ENCODE measurements around the gene DRD5. TPM values are rescaled to one million over a fixed set of nuclear protein-coding genes. Genes with fewer than 3 reads are reported as not detected.
"Not testable (repeated sequence)": the region's sequence is repeated elsewhere in the genome, so short reads cannot be mapped to it uniquely, and the experiment has no call there.

DRD5 gene
- polyA plus RNA-seq (2013): not detected in 2 replicates

GRCh38 chr4:9781343-9782135 lies at the start of gene DRD5:
Gene DRD5 (plus strand): TSS chr4:9781634. CDS start chr4:9782030, 396 bp downstream.
- H4K91ac ChIP-seq (ENCODE audit: low read depth, low read length): no peak within 1 kb of the TSS
- H3K27me3 ChIP-seq (ENCODE audit: insufficient read depth, low read length): peaks cover 19% of the 10 kb centered on the region
- H2AK5ac ChIP-seq (ENCODE audit: low read length): no peak within 1 kb of the TSS
- whole genome bisulfite sequencing (ENCODE audit: extremely low coverage, insufficient coverage, insufficient read length): no CpG with 5 or more reads among the region's 78 CpGs
- no peak within 1 kb of the TSS for H2BK120ac ChIP-seq (ENCODE audit: insufficient read depth, low read length, poor library complexity)
- H2BK5ac ChIP-seq (ENCODE audit: low read depth, low read length, poor library complexity): no peak within 1 kb of the TSS
- H3K4me2 ChIP-seq (ENCODE audit: low read length): peak within 1 kb of the TSS; percentile 51
- no peaks in the 10 kb centered on the region for H3K79me2 ChIP-seq (ENCODE audit: control insufficient read depth, insufficient read depth, low read length, poor library complexity)
- H3K36me3 ChIP-seq (ENCODE audit: control insufficient read depth in 1 of 2, insufficient read depth in 2 of 2, low read length in 2 of 2): no peaks in the 10 kb centered on the region
- no peak within 1 kb of the TSS for H3K14ac ChIP-seq (ENCODE audit: low read length)
- no peak within 1 kb of the TSS for H3K4ac ChIP-seq (ENCODE audit: low read depth, low read length)
- H3K27ac ChIP-seq (ENCODE audit: low read depth, low read length): no peak within 1 kb of the TSS
- no peak within 1 kb of the TSS for H4K12ac ChIP-seq (ENCODE audit: low read depth, low read length)
- no peak within 1 kb of the TSS for H4K8ac ChIP-seq (ENCODE audit: low read depth, low read length)
- DNase-seq: no peak
- no peak within 1 kb of the TSS for H2BK12ac ChIP-seq (ENCODE audit: low read length)
- no peak within 1 kb of the TSS for H3K23ac ChIP-seq (ENCODE audit: low read length)
- H3K9me3 ChIP-seq (ENCODE audit: insufficient read depth, low read depth, low read length): peaks cover 6% of the 10 kb centered on the region
- peak within 1 kb of the TSS; percentile 18 for H2AFZ ChIP-seq (ENCODE audit: insufficient read depth, low read length, poor library complexity)
- H3K4me3 ChIP-seq (ENCODE audit: low read depth, low read length): peak within 1 kb of the TSS; percentile 49
- H3K18ac ChIP-seq (ENCODE audit: low read length): no peak within 1 kb of the TSS
- H3K79me1 ChIP-seq (ENCODE audit: low read length): no peaks in the 10 kb centered on the region
- H3K4me1 ChIP-seq (ENCODE audit: control insufficient read depth in 1 of 2, insufficient read depth in 2 of 2, low read length in 2 of 2): peaks cover 0 to 1% of the 10 kb centered on the region in 2 experiments
- no peak within 1 kb of the TSS for H3K9ac ChIP-seq (ENCODE audit: low read length)

DNA sequence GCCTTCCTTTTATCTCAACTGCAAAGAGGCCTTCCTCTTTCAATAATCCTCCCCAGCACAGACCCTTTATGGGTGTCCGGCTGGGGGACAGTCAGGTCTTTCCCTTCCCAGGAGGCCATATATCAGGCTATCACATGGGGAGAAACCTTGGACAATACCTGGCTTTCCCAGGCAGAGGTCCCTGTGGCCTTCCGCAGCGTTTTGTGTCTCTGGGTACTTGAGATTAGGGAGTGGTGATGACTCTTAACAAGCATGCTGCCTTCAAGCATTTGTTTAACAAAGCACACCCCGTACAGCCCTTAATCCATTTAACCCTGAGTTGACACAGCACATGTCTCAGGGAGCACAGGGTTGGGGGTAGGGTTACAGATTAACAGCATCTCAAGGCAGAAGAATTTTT lies 49.2 kb upstream of the DRD5 start:
- H3K9ac ChIP-seq (ENCODE audit: low read length); H3K4me1 ChIP-seq (ENCODE audit: control insufficient read depth in 1 of 2, insufficient read depth in 2 of 2, low read length in 2 of 2); H2AFZ ChIP-seq (ENCODE audit: insufficient read depth, low read length, poor library complexity); H3K79me2 ChIP-seq (ENCODE audit: control insufficient read depth, insufficient read depth, low read length, poor library complexity); H3K36me3 ChIP-seq (ENCODE audit: control insufficient read depth in 1 of 2, insufficient read depth in 2 of 2, low read length in 2 of 2); H3K4ac ChIP-seq (ENCODE audit: low read depth, low read length); DNase-seq; H3K27ac ChIP-seq (ENCODE audit: low read depth, low read length); H3K4me3 ChIP-seq (ENCODE audit: low read depth, low read length); H2BK120ac ChIP-seq (ENCODE audit: insufficient read depth, low read length, poor library complexity); H3K18ac ChIP-seq (ENCODE audit: low read length); H3K4me2 ChIP-seq (ENCODE audit: low read length); H3K23ac ChIP-seq (ENCODE audit: low read length); H2BK5ac ChIP-seq (ENCODE audit: low read depth, low read length, poor library complexity); H3K27me3 ChIP-seq (ENCODE audit: insufficient read depth, low read length); H2AK5ac ChIP-seq (ENCODE audit: low read length); H4K12ac ChIP-seq (ENCODE audit: low read depth, low read length); H3K79me1 ChIP-seq (ENCODE audit: low read length); H2BK12ac ChIP-seq (ENCODE audit: low read length); H3K9me3 ChIP-seq (ENCODE audit: insufficient read depth, low read depth, low read length); H4K8ac ChIP-seq (ENCODE audit: low read depth, low read length); H3K14ac ChIP-seq (ENCODE audit: low read length); H4K91ac ChIP-seq (ENCODE audit: low read depth, low read length): not testable (repeated sequence)
- no CpG with 5 or more reads among the region's 4 CpGs for WGBS (ENCODE audit: extremely low coverage, insufficient coverage, insufficient read length)

- Histone ChIP-seq H3K18ac (ENCODE audit: low read length) (no peak overlapping the region), H2BK120ac (ENCODE audit: insufficient read depth, low read length, poor library complexity) (no peak overlapping the region), H2AFZ (ENCODE audit: insufficient read depth, low read length, poor library complexity) (no peak overlapping the region), H3K79me2 (ENCODE audit: control insufficient read depth, insufficient read depth, low read length, poor library complexity) (no peaks in the 10 kb centered on the region), H4K91ac (ENCODE audit: low read depth, low read length) (no peak overlapping the region), H3K27ac (ENCODE audit: low read depth, low read length) (no peak overlapping the region), H3K9ac (ENCODE audit: low read length) (no peak overlapping the region), H4K12ac (ENCODE audit: low read depth, low read length) (no peak overlapping the region), H3K4ac (ENCODE audit: low read depth, low read length) (no peak overlapping the region), H3K9me3 (ENCODE audit: insufficient read depth, low read depth, low read length) (no peaks in the 10 kb centered on the region), H4K8ac (ENCODE audit: low read depth, low read length) (no peak overlapping the region), H3K4me2 (ENCODE audit: low read length) (no peak overlapping the region), H2BK5ac (ENCODE audit: low read depth, low read length, poor library complexity) (no peak overlapping the region), H3K27me3 (ENCODE audit: insufficient read depth, low read length) (no peaks in the 10 kb centered on the region), H3K4me3 (ENCODE audit: low read depth, low read length) (no peak overlapping the region), H2AK5ac (ENCODE audit: low read length) (no peak overlapping the region), H3K79me1 (ENCODE audit: low read length) (no peaks in the 10 kb centered on the region), H3K36me3 (ENCODE audit: control insufficient read depth in 1 of 2, insufficient read depth in 2 of 2, low read length in 2 of 2) (no peaks in the 10 kb centered on the region), H2BK12ac (ENCODE audit: low read length) (no peak overlapping the region), H3K14ac (ENCODE audit: low read length) (no peak overlapping the region), H3K4me1 (ENCODE audit: control insufficient read depth in 1 of 2, insufficient read depth in 2 of 2, low read length in 2 of 2) (peaks cover 0 to 3% of the 10 kb centered on the region in 2 experiments), H3K23ac (ENCODE audit: low read length) (no peak overlapping the region)
- WGBS (ENCODE audit: extremely low coverage, insufficient coverage, insufficient read length): no CpG with 5 or more reads among the region's 5 CpGs
- no peak for DNase-seq
Measured at GRCh38 chr4:9735515-9735914, 45.9 kb upstream of the DRD5 start.

DNA sequence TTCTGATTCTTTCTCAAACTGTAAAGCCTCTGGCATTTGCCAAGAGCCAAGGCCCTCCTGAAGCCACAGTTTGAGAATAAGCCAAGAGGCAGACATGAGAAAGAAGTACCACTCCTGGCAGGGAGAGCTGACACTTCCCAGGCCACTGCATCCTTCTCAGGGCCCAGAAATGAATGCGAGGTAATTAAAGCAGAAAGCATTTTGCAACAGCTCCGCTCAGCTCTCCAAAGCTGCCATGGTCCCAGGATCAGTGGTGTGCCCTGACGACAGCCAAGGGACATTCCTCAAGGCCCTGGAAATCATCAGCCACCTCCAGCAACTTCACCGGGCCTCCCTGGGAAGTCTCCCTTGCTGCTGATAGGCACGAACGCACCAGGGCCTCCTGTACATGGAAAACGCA lies 44.2 kb upstream of the DRD5 start:
- not testable (repeated sequence) for H4K91ac ChIP-seq (ENCODE audit: low read depth, low read length); H2BK12ac ChIP-seq (ENCODE audit: low read length); H3K79me1 ChIP-seq (ENCODE audit: low read length); H3K14ac ChIP-seq (ENCODE audit: low read length); H4K12ac ChIP-seq (ENCODE audit: low read depth, low read length); H2BK5ac ChIP-seq (ENCODE audit: low read depth, low read length, poor library complexity); H3K36me3 ChIP-seq (ENCODE audit: control insufficient read depth in 1 of 2, insufficient read depth in 2 of 2, low read length in 2 of 2); H3K27ac ChIP-seq (ENCODE audit: low read depth, low read length); H3K4ac ChIP-seq (ENCODE audit: low read depth, low read length); H3K9me3 ChIP-seq (ENCODE audit: insufficient read depth, low read depth, low read length); DNase-seq; H3K4me3 ChIP-seq (ENCODE audit: low read depth, low read length); H3K79me2 ChIP-seq (ENCODE audit: control insufficient read depth, insufficient read depth, low read length, poor library complexity); H3K4me1 ChIP-seq (ENCODE audit: control insufficient read depth in 1 of 2, insufficient read depth in 2 of 2, low read length in 2 of 2); H4K8ac ChIP-seq (ENCODE audit: low read depth, low read length); H3K4me2 ChIP-seq (ENCODE audit: low read length); H3K9ac ChIP-seq (ENCODE audit: low read length); H3K18ac ChIP-seq (ENCODE audit: low read length); H3K23ac ChIP-seq (ENCODE audit: low read length); H2AFZ ChIP-seq (ENCODE audit: insufficient read depth, low read length, poor library complexity); H3K27me3 ChIP-seq (ENCODE audit: insufficient read depth, low read length); H2BK120ac ChIP-seq (ENCODE audit: insufficient read depth, low read length, poor library complexity); H2AK5ac ChIP-seq (ENCODE audit: low read length)
- WGBS (ENCODE audit: extremely low coverage, insufficient coverage, insufficient read length): no CpG with 5 or more reads among the region's 7 CpGs
